OCI-LY1 (cell line): ENCODE results near the gene PTPRCAP.

Experiments used
- H2AFZ ChIP-seq: fragments of 200-600 bp; sonication (generic), shearing (Covaris generic); 2 replicates; pipeline ENCODE4 v1.6.0; 2014; ENCODE audit warnings: antibody characterized with exemption, mild to moderate bottlenecking, low read length
- H3F3A ChIP-seq: fragments of 200-600 bp; sonication (generic), shearing (Covaris generic); 2 replicates; pipeline ENCODE4 v1.6.0; 2014; ENCODE audit warnings: mild to moderate bottlenecking, antibody characterized with exemption, low read length, moderate library complexity; ENCODE audit not compliant: insufficient read depth
- H3K27ac ChIP-seq: fragments of 200-600 bp; sonication (generic); 2 replicates; pipeline ENCODE4 v1.5.1; 2014; ENCODE audit warnings: low read length, mixed run types, mild to moderate bottlenecking, low read depth; ENCODE audit not compliant: poor library complexity, severe bottlenecking
- H3K27me3 ChIP-seq: fragments of 200-600 bp; sonication (generic); 2 replicates; pipeline ENCODE4 v1.6.0; 2014; ENCODE audit warnings: antibody characterized with exemption, mild to moderate bottlenecking, low read length, moderate library complexity; ENCODE audit not compliant: insufficient read depth
- H3K36me3 ChIP-seq: fragments of 200-600 bp; sonication (generic); 2 replicates; pipeline ENCODE4 v1.6.1; 2014; ENCODE audit warnings: mild to moderate bottlenecking, antibody characterized with exemption, low read length, moderate library complexity, mixed read lengths; ENCODE audit not compliant: insufficient read depth
- H3K4me1 ChIP-seq: fragments of 200-600 bp; sonication (generic); 2 replicates; pipeline ENCODE4 v1.5.1; 2014; ENCODE audit warnings: mild to moderate bottlenecking, low read length, moderate library complexity; ENCODE audit not compliant: insufficient read depth, severe bottlenecking
- H3K4me2 ChIP-seq: fragments of 200-600 bp; sonication (generic), shearing (Covaris generic); 2 replicates; pipeline ENCODE4 v1.6.1; 2014; ENCODE audit warnings: low read length
- H3K4me3 ChIP-seq: fragments of 200-600 bp; sonication (generic); 2 replicates; pipeline ENCODE4 v1.5.1; 2014; ENCODE audit warnings: low read length, low read depth, mild to moderate bottlenecking, mixed read lengths; ENCODE audit not compliant: poor library complexity, severe bottlenecking
- H3K79me2 ChIP-seq: fragments of 200-600 bp; shearing (Covaris generic); 2 replicates; pipeline ENCODE4 v1.6.1; 2016; ENCODE audit warnings: mixed run types, low read length, mixed read lengths; ENCODE audit not compliant: insufficient read depth
- H3K9ac ChIP-seq: fragments of 200-600 bp; sonication (generic), shearing (Covaris generic); 2 replicates; pipeline ENCODE4 v1.6.1; 2014; ENCODE audit warnings: mild to moderate bottlenecking, low read length, mixed read lengths
- H3K9me2 ChIP-seq: fragments of 200-600 bp; sonication (generic), shearing (Covaris generic); 2 replicates; pipeline ENCODE4 v1.6.1; 2014; ENCODE audit warnings: low read depth, mild to moderate bottlenecking, low read length, mixed read lengths
- H3K9me3 ChIP-seq: fragments of 200-600 bp; shearing (Covaris generic); 2 replicates; pipeline ENCODE4 v1.6.1; 2014; ENCODE audit warnings: low read length, mixed read lengths
- H4K20me1 ChIP-seq: fragments of 200-600 bp; sonication (generic), shearing (Covaris generic); 2 replicates; pipeline ENCODE4 v1.6.0; 2016; ENCODE audit warnings: mild to moderate bottlenecking, low read length; ENCODE audit not compliant: insufficient read depth
- EZH2 ChIP-seq: fragments of 200-600 bp; sonication (generic), shearing (Covaris generic); IDR thresholded peaks from 2 replicates; pipeline ENCODE4 v1.8.0; 2017; ENCODE audit warnings: borderline replicate concordance, mixed run types, mild to moderate bottlenecking, antibody characterized with exemption, low read length, moderate library complexity, mixed read lengths
- TF ChIP-seq, protein P1 (sequence below): fragments of 200-600 bp; sonication (generic), shearing (Covaris generic); IDR thresholded peaks from 2 replicates; pipeline ENCODE4 v1.5.1; 2017; ENCODE audit warnings: mild to moderate bottlenecking, antibody characterized with exemption, low read length, moderate library complexity, mixed read lengths

PTPRCAP gene

DNA sequence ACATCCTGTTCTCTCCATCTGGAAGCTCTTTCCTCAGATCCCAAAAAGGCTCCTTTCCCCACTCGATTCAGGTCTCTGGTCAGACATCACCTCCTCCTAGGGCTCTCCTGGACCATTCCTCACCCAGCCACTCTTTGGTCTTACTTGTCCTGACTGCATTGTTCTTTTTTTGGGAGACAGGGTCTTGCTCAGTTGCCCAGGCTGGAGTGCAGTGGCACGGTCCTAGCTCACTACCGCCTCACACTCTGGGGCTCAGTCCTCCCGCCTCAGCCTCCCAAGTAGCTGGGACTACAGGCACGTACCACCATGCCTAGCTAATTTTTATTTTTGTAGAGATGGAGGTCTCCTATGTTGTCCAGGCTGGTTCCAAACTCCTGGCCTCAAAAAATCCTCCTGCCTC, 8.0 kb upstream of the PTPRCAP start:
- Histone ChIP-seq H3F3A (peaks cover 9% of the 10 kb centered on the region; the same call in 1 of the 2 replicates), H3K36me3 (no peaks in the 10 kb centered on the region), H3K9me2 (no peaks in the 10 kb centered on the region), H2AFZ (no peak overlapping the region), H3K9me3 (no peaks in the 10 kb centered on the region), H3K4me3 (peak overlapping the region; percentile 61), H3K79me2 (no peaks in the 10 kb centered on the region), H3K4me1 (peaks cover 84% of the 10 kb centered on the region), H3K4me2 (peak overlapping the region; percentile 89), H3K27me3 (no peaks in the 10 kb centered on the region), H3K9ac (peak overlapping the region; percentile 72; the same call in 1 of the 2 replicates), H4K20me1 (no peaks in the 10 kb centered on the region), H3K27ac (peak overlapping the region; percentile 96)
- TF ChIP-seq, protein P1, sequence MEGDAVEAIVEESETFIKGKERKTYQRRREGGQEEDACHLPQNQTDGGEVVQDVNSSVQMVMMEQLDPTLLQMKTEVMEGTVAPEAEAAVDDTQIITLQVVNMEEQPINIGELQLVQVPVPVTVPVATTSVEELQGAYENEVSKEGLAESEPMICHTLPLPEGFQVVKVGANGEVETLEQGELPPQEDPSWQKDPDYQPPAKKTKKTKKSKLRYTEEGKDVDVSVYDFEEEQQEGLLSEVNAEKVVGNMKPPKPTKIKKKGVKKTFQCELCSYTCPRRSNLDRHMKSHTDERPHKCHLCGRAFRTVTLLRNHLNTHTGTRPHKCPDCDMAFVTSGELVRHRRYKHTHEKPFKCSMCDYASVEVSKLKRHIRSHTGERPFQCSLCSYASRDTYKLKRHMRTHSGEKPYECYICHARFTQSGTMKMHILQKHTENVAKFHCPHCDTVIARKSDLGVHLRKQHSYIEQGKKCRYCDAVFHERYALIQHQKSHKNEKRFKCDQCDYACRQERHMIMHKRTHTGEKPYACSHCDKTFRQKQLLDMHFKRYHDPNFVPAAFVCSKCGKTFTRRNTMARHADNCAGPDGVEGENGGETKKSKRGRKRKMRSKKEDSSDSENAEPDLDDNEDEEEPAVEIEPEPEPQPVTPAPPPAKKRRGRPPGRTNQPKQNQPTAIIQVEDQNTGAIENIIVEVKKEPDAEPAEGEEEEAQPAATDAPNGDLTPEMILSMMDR: no peak
- TF ChIP-seq EZH2: no peak

DNA sequence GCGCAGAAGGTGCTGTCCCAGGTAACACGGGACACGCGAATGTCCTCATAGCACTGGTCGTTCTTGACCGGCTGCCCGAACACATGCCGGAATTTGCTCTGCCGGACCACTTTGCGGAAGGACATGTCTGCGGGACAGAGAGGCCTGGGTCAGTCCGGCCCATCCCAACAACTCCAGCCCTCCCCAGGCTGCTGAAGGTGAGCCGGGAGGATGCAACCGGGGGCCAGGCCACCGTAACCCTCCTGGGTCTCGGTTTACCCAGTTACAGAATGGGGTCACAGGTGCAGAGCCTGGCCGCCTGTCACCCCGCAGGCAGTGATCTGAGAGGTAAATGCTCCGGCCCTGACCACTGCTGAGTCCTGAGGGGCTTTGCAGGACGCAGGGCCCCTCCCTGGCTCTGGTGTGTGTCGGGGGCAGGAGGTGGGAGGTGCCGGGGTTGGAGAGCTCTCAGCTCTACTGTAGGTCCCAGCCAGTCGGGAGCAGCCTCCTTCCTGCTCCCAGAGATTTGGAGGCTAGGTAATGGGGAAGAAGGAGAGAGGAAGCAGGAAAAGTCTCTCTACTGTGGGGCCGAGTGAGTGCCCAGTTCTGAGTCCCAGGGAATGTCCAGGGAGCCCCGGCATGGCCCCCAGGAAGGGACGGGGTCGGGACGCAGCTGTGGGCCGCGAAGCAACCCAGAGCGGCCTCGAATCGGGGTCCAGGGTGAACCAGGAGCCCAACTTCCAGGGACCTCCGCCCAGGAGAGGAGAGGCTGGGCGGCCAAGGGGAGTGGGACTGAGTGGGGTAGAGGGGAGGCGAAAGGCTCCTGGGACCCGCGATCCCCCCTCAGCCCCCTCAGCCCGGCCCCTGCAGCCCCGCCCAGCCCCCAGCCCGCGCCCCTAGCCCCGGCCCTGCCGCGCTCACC, 5.3 kb upstream of the PTPRCAP start:
- Histone ChIP-seq H3K27ac (peak overlapping the region; percentile 97), H3K36me3 (no peaks in the 10 kb centered on the region), H3K9me3 (no peaks in the 10 kb centered on the region), H3K4me1 (peaks cover 96% of the 10 kb centered on the region), H3F3A (peaks cover 9% of the 10 kb centered on the region; the same call in 1 of the 2 replicates), H4K20me1 (no peaks in the 10 kb centered on the region), H3K4me2 (peak overlapping the region; percentile 89), H3K79me2 (no peaks in the 10 kb centered on the region), H3K4me3 (peak overlapping the region; percentile 61), H3K9ac (peak overlapping the region; percentile 72), H3K27me3 (no peaks in the 10 kb centered on the region), H2AFZ (no peak overlapping the region), H3K9me2 (no peaks in the 10 kb centered on the region)
- no peak for TF ChIP-seq EZH2
- TF ChIP-seq, protein P1: no peak

DNA sequence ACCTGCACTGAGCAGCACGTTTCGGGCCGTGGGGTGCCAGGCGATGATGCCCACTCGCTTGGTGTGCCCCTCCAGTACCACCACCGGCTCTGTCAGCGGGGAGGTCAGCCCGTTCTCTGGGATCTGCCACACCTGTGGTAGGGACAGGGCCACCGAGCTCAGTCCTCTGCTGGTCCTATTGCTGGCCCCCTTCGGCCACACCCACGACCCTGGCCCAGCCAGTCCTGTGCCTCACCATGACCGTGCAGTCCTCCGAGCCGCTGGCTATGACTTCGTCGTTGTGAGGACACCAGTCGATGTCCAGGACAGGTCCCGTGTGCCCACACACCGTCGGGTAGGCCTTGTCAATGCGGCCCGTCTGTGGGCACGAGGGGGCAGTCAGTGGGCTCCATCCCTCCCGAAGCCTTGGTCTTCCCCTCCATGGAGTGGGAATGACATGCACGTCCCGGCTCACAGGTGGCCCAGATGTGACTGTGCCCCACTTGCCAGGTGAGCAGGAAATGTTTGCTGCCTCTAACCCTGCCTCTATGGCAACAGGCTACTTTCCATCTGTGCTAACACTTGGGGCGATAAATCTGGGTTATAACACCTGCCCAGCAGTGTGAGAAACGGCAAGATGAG, 4.4 kb upstream of the PTPRCAP start:
- Histone ChIP-seq H3K9me2 (no peaks in the 10 kb centered on the region), H3K4me3 (peak overlapping the region; percentile 61), H3K9me3 (no peaks in the 10 kb centered on the region), H3K36me3 (peaks cover 3% of the 10 kb centered on the region; the same call in 1 of the 2 replicates), H3K27ac (peak overlapping the region; percentile 97), H4K20me1 (no peaks in the 10 kb centered on the region), H3K4me1 (peaks cover 94% of the 10 kb centered on the region), H2AFZ (no peak overlapping the region), H3K27me3 (no peaks in the 10 kb centered on the region), H3K79me2 (no peaks in the 10 kb centered on the region), H3F3A (peaks cover 9% of the 10 kb centered on the region; the same call in 1 of the 2 replicates), H3K9ac (no peak overlapping the region; the same call in 1 of the 2 replicates), H3K4me2 (peak overlapping the region; percentile 89; the same call in 1 of the 2 replicates)
- no peak for TF ChIP-seq EZH2
- TF ChIP-seq, protein P1: no peak
